Measurements from ENCODE around the gene RNASET2.

GRCh38 chr6:166960609-166960978 lies 4.2 kb upstream of the RNASET2 start:
- TF ChIP-seq POLR2AphosphoS5 (IDR thresholded peaks at IDR 0.05) (no peak), POLR2A (IDR thresholded peaks at IDR 0.05) (no peak)
- TF ChIP-seq, protein P1, sequence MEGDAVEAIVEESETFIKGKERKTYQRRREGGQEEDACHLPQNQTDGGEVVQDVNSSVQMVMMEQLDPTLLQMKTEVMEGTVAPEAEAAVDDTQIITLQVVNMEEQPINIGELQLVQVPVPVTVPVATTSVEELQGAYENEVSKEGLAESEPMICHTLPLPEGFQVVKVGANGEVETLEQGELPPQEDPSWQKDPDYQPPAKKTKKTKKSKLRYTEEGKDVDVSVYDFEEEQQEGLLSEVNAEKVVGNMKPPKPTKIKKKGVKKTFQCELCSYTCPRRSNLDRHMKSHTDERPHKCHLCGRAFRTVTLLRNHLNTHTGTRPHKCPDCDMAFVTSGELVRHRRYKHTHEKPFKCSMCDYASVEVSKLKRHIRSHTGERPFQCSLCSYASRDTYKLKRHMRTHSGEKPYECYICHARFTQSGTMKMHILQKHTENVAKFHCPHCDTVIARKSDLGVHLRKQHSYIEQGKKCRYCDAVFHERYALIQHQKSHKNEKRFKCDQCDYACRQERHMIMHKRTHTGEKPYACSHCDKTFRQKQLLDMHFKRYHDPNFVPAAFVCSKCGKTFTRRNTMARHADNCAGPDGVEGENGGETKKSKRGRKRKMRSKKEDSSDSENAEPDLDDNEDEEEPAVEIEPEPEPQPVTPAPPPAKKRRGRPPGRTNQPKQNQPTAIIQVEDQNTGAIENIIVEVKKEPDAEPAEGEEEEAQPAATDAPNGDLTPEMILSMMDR (IDR thresholded peaks at IDR 0.05) = no peak
